Left ventricle myocardium inferior (tissue), 1 donor: ENCODE measurements around the gene MAGI1. TPM values are rescaled to one million over a fixed set of nuclear protein-coding genes. Genes with fewer than 3 reads are reported as not detected.

Experiments used
- DNase-seq: peaks from one replicate; pipeline ENCODE4 v3.0.0-alpha.2; 2020
- H3K27ac ChIP-seq: fragments of 200-600 bp; replicated peaks from 2 replicates; pipeline ENCODE4 v1.8.0; 2021
- H3K27me3 ChIP-seq: fragments of 200-600 bp; 2 replicates; pipeline ENCODE4 v1.8.0; 2021; ENCODE audit warnings: low read depth
- H3K36me3 ChIP-seq: fragments of 200-600 bp; 2 replicates; pipeline ENCODE4 v1.8.0; 2021
- H3K4me1 ChIP-seq: fragments of 200-600 bp; 2 replicates; pipeline ENCODE4 v1.8.0; 2021
- H3K4me3 ChIP-seq: fragments of 200-600 bp; 2 replicates; pipeline ENCODE4 v1.8.0; 2021; ENCODE audit warnings: mild to moderate bottlenecking, moderate library complexity
- H3K9me3 ChIP-seq: fragments of 200-600 bp; replicated peaks from 2 replicates; pipeline ENCODE4 v1.8.0; 2021
- intact Hi-C: fragments of 100-400 bp; cut with micrococcal nuclease; formaldehyde crosslinking; loops from one replicate; pipeline ENCODE4 v1.11.0; 2022
- total RNA-seq: library from RNA; stranded (reverse); fragmentation: NEBNext Ultra II Directional; extraction: Animal tissue kit (Norgen Biotek cat#: 25700); gene quantifications from one replicate; pipeline ENCODE4 v1.2.1, GENCODE V29; 2021
- TF ChIP-seq, protein P1 (sequence below): fragments of 200-600 bp; IDR thresholded peaks from 2 replicates; pipeline ENCODE4 v1.8.0; 2021; ENCODE audit warnings: antibody characterized with exemption, mild to moderate bottlenecking, borderline replicate concordance
- donor health status: DM: no; HTN: yes; CAD: no; lungs with severe emphysema.

Gene MAGI1
- total RNA-seq, 1 donor from 2014 or later = 36.6 TPM

DNA sequence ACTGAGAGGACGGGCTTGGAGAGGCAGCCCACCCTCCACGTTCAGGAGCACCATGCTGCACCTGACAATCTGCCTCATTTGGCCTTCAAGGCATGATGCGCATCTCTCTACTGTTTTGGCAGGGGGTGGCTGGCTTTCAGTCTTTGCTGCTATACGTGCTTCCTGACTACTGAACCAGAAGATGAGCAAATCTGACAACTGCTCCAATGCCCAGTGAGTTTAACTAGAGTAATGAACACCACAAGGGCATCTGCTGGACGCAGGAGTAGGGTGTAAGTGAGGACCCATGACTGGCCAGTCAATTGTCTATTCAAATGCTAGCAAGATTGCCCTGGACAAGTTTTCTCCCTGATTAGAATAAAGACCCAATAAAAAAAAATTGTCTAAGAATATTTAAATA, 335.7 kb downstream of the MAGI1 start:
- intact Hi-C loops = no loop called here
- no peak overlapping the region for H3K4me3 ChIP-seq
- no peaks in the 10 kb centered on the region for H3K36me3 ChIP-seq
- no peak overlapping the region for H3K27ac ChIP-seq
- TF ChIP-seq, protein P1, sequence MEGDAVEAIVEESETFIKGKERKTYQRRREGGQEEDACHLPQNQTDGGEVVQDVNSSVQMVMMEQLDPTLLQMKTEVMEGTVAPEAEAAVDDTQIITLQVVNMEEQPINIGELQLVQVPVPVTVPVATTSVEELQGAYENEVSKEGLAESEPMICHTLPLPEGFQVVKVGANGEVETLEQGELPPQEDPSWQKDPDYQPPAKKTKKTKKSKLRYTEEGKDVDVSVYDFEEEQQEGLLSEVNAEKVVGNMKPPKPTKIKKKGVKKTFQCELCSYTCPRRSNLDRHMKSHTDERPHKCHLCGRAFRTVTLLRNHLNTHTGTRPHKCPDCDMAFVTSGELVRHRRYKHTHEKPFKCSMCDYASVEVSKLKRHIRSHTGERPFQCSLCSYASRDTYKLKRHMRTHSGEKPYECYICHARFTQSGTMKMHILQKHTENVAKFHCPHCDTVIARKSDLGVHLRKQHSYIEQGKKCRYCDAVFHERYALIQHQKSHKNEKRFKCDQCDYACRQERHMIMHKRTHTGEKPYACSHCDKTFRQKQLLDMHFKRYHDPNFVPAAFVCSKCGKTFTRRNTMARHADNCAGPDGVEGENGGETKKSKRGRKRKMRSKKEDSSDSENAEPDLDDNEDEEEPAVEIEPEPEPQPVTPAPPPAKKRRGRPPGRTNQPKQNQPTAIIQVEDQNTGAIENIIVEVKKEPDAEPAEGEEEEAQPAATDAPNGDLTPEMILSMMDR = no peak
- DNase-seq = no peak
- no peaks in the 10 kb centered on the region for H3K4me1 ChIP-seq
- no peaks in the 10 kb centered on the region for H3K9me3 ChIP-seq
- no peaks in the 10 kb centered on the region for H3K27me3 ChIP-seq

DNA sequence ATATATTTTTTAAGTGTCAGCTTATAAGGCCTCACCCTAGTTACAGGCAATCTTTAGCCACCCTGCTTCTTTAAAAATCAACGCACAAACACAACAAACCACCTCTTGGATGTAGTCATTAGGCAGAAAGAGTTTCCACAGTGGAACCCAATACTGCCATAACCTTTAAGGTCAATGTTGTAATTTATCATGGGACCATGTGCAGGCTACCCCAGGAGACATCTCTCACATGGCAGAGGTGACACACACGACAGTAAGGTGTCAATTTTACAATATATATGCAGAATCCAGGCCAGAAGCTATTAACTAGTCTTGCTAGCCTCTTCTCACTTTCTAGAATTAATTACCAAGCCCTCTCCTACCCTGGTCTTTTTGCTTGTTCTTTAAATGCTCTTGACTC, 336.5 kb downstream of the MAGI1 start:
- intact Hi-C loops = no loop called here
- no peaks in the 10 kb centered on the region for H3K4me1 ChIP-seq
- DNase-seq = no peak
- TF ChIP-seq, protein P1 = no peak
- no peaks in the 10 kb centered on the region for H3K9me3 ChIP-seq
- no peak overlapping the region for H3K4me3 ChIP-seq
- no peaks in the 10 kb centered on the region for H3K36me3 ChIP-seq
- no peak overlapping the region for H3K27ac ChIP-seq
- no peaks in the 10 kb centered on the region for H3K27me3 ChIP-seq

DNA sequence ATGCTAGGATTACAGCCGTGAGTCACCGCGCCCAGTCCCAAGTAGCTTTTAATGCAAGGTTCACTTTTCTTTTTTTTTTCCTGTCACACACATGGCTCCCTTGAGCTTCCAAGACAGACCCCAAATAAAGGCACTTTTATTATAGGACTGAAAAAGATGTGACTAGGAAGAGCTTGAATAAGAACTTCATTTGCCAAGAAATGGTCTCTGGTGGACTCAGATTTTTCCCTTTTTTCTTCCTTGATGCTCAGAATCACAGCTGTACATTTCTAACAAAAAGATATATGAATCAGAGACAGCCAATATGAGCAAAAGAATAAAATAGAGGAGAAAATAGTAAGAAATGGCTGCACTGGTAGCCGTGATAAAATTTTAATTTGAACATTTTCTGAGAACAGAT, 337.2 kb downstream of the MAGI1 start:
- H3K27ac ChIP-seq = no peak overlapping the region
- H3K9me3 ChIP-seq = no peaks in the 10 kb centered on the region
- H3K36me3 ChIP-seq = no peaks in the 10 kb centered on the region
- intact Hi-C loops = no loop called here
- no peaks in the 10 kb centered on the region for H3K27me3 ChIP-seq
- H3K4me3 ChIP-seq = no peak overlapping the region
- no peaks in the 10 kb centered on the region for H3K4me1 ChIP-seq
- no peak for DNase-seq
- TF ChIP-seq, protein P1 = no peak

DNA sequence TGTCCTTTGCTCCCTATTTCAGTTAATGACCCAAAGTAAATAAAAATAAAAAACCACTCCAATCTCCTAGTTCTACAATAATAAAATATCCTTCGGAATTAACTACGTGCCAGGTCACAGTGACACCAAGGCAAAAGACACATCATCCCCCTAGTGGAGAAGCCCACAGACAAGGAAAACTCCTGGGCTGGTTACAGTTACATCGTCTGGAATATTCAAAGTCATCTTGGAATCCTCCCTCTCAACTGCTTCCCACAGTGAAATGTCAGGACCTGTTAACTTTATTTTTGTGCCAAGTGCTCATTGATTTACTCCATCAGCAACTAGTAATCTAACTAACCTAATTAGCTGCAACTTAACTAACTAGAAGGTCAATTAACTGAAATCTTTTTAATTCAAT, 349.3 kb downstream of the MAGI1 start:
- Histone ChIP-seq H3K27ac (no peak overlapping the region), H3K36me3 (no peaks in the 10 kb centered on the region), H3K4me3 (no peak overlapping the region), H3K4me1 (peaks cover 31% of the 10 kb centered on the region), H3K9me3 (no peaks in the 10 kb centered on the region), H3K27me3 (no peaks in the 10 kb centered on the region)
- intact Hi-C loops = no loop called here
- TF ChIP-seq, protein P1 = no peak
- DNase-seq = no peak

DNA sequence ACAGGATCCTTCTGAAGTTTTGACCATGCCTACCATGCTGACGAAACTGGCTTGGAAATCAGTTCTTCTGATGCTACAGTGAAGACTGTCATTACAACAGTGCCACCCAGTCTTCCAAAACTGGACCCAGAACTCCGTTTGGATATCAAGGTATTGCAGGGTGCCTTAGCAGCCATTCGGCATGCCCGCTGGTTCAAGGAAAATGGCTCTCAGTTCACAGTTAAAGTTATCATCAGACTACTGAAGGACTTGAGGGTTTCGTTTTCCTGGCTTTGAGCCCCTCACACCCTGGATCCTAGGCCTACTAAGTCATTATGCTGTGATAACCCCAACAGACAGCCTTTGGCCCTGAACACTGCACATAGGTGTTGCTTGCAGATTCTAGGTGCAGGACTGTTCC, 351.0 kb downstream of the MAGI1 start:
- no peak for DNase-seq
- H3K36me3 ChIP-seq = no peaks in the 10 kb centered on the region
- TF ChIP-seq, protein P1 = no peak
- H3K9me3 ChIP-seq = no peaks in the 10 kb centered on the region
- no peaks in the 10 kb centered on the region for H3K27me3 ChIP-seq
- H3K27ac ChIP-seq = no peak overlapping the region
- H3K4me1 ChIP-seq = peaks cover 31% of the 10 kb centered on the region
- intact Hi-C loops = no loop called here
- H3K4me3 ChIP-seq = no peak overlapping the region
